ENCODE data around the gene INSYN2B. TPM values are rescaled to one million over a fixed set of nuclear protein-coding genes. Genes with fewer than 3 reads are reported as not detected.

The INSYN2B gene
- total RNA-seq, 1 donor from 2014 or later = 0.40 TPM

Other genes starting within 250 kb of the INSYN2B start
- gene FOXI1, start 125.4 kb upstream of the INSYN2B start, total RNA-seq = not detected in 2 replicates

Data from lung microvascular endothelial cell (primary cell).